NT2/D1 (cell line): Measurements from ENCODE around the gene PARD3.

ENCODE experiments used
- SUZ12 ChIP-seq: IDR thresholded peaks from 2 replicates; pipeline ENCODE4 v1.6.1; 2011; ENCODE audit not compliant: insufficient read length, insufficient read depth; ENCODE audit errors: extremely low read depth
- YY1 ChIP-seq: IDR thresholded peaks from 2 replicates; pipeline ENCODE4 v1.6.1; 2011; ENCODE audit not compliant: insufficient read length, insufficient read depth
- ZNF274 ChIP-seq: IDR thresholded peaks from 2 replicates; pipeline ENCODE4 v1.6.1; 2011; ENCODE audit warnings: mild to moderate bottlenecking, low read depth, low read length

DNA sequence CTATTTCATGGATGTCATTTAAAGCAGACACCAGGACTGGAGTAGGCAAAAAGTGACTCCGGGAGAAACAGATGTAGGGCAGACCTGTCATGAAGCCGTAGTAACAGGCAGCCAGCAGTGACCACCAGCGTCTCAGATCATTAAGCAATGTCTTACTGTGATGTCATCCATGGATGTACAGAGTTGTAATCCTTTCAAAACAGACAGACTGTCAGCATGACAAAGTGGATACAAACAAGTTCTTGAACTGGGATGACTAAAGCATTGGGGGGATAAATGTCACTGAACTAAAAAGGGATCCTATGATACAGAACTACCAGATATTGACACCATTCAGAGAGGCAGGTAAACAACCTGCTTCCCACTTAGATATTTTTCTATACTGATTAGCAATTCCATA is 675.5 kb downstream of the PARD3 start:
- TF ChIP-seq SUZ12 (no peak), ZNF274 (no peak), YY1 (no peak)
